ENCODE results near the gene NDC80.
"Not testable (repeated sequence)": the region's sequence is repeated elsewhere in the genome, so short reads cannot be mapped to it uniquely, and the experiment has no call there.

NDC80 gene

GRCh38 chr18:2627821-2628276 lies 56.5 kb downstream of the NDC80 start:
- no peak for DNase-seq (ENCODE audit: low read depth)

DNA sequence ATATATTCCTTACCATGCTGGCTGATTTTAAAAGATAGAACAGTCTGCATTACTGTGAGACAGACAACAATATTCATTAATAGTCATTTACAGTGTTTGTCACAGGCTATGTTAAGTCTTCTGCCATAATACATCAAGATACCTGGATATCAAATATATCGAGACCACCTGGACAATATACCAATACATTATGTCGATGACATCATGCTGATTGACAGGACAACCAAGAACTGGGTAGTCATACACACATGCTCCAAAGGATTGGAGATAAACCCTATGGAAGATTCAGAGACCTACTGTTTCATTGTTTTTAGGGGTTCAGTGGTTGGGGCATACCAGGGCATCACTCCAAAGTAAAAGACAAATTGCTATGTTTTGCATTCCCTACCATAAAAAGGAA lies 57.6 kb downstream of the NDC80 start:
- DNase-seq (ENCODE audit: low read depth), result no peak

DNA sequence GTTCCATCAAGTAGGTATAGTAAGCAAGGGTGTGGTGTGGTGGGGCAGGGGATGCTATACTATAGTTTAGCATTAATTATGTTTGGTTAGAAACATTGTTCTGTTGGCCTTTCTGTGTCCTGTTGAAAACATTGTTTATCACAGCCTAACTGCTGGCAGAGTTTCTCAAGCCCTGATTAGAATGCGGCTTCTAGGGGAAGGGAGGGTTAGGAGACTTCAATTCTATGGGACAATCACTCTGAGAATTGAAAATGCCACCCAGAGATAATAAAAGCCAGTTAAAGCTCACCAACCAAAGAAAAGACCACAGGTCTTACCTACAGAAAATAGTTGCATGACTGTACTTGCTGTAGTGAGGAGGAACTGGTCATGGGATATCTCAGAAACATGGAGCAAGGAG lies 64.2 kb downstream of the NDC80 start:
- no peak for DNase-seq (ENCODE audit: low read depth)

- no peak for DNase-seq (ENCODE audit: low read depth)
Observed at GRCh38 chr18:2636126-2636631, 64.8 kb downstream of the NDC80 start.

DNA sequence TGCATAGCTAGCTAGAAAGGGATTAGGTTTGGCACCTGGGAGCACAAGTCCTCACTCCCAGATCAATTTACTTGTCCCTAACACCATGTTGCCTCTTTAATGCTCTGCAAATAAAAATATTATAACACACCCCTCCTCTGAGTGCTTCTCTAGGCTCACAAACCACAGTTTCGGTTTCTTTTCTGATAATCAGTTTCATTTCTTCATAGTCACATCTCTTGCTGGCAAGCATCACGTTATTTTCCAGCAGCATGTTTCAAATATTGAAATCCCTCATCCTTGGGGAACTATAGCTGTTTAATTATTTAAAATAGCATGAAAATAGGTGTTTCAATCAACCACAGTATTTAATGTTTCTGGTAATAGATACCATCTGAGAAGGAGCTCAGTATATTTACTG lies 70.3 kb downstream of the NDC80 start:
- DNase-seq (ENCODE audit: low read depth), result no peak

DNA sequence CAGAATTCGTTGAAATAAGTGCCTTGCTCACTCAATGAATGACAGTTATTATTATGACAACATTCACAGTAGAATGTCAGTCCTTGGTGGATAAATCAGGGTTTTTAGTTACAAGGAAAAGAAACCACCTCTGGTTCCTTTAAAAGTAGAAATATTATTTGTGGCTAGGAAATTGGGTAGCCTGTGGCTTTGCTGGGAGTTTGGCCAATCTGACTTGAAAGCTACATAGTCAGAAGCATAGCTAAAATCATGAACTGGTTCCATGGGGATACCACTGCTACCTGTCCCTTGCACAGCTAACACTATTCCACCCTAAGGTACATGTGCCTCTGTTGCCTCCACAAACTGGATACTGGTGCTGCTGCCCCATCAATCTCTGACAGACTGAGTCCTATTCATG lies 71.4 kb downstream of the NDC80 start:
- no peak for DNase-seq (ENCODE audit: low read depth)

DNA sequence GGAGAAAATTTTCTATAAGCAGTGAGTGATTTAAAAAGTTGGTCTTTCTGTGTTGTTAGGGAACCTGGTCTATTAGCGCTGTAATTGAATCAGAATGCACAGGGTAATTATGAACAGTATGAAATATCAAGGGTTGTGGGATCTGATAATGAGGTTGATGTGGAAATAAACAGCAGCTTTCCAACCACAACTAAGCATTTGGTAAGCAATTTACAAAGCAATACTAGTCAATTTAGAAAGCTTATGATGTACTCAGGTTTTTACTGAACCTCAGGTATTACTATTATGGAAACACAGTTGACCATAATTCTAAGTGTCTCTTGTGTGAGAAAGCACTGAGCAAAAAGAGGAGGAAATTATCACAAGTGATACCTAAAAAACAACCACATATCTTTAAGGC lies 73.2 kb downstream of the NDC80 start:
- no peak for DNase-seq (ENCODE audit: low read depth)

DNA sequence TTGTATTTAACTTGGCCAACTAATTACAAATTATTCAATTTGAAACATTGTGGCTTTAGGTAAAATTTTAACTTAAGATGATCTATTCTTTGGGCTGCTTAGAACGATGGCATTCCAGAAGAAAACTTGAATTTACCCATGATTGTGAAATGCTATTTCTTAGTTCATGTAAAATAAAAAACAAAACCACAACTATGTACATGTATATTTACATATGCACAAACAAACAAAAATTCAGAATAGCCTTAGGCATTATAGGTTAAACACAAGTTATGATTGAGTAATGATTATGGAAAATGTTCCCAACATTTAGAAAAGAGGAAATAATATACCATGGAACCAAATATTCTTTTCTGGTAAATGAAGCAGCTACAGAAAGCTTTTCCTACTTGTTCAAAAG lies 80.6 kb downstream of the NDC80 start:
- DNase-seq (ENCODE audit: low read depth), result no peak

- DNase-seq (ENCODE audit: low read depth), result no peak
Observed at GRCh38 chr18:2653467-2653866, 82.1 kb downstream of the NDC80 start.

- DNase-seq (ENCODE audit: low read depth), result no peak
Observed at GRCh38 chr18:2654169-2654927, 83.0 kb downstream of the NDC80 start.

DNA sequence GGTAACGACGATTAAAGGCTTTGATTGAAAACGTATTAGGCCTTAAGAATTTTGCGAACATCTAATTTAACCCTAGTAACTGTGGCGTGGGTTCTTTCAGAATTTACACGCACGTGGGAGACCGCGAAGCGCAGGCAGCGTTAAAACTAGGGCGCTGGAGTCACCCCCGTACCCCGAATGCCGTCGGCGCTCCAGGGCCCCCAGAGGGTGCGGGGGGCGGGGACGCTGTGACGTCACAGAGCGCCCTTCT lies 83.5 kb downstream of the NDC80 start:
- DNase-seq (ENCODE audit: low read depth), result peak; percentile 65

GRCh38 chr18:2655178-2655953 lies 84.0 kb downstream of the NDC80 start, which contains the start of gene SMCHD1:
Gene SMCHD1 (plus strand): TSS chr18:2655726. CDS start chr18:2656076, 350 bp downstream.
- peak; percentile 94 for DNase-seq (ENCODE audit: low read depth)

- DNase-seq (ENCODE audit: low read depth), result no peak
Observed at GRCh38 chr18:2655954-2656236, 84.5 kb downstream of the NDC80 start.

- peak; percentile 43 for DNase-seq (ENCODE audit: low read depth)
Observed at GRCh38 chr18:2656237-2656980, 85.1 kb downstream of the NDC80 start.

GRCh38 chr18:2656981-2657512 lies 85.7 kb downstream of the NDC80 start:
- no peak for DNase-seq (ENCODE audit: low read depth)

DNA sequence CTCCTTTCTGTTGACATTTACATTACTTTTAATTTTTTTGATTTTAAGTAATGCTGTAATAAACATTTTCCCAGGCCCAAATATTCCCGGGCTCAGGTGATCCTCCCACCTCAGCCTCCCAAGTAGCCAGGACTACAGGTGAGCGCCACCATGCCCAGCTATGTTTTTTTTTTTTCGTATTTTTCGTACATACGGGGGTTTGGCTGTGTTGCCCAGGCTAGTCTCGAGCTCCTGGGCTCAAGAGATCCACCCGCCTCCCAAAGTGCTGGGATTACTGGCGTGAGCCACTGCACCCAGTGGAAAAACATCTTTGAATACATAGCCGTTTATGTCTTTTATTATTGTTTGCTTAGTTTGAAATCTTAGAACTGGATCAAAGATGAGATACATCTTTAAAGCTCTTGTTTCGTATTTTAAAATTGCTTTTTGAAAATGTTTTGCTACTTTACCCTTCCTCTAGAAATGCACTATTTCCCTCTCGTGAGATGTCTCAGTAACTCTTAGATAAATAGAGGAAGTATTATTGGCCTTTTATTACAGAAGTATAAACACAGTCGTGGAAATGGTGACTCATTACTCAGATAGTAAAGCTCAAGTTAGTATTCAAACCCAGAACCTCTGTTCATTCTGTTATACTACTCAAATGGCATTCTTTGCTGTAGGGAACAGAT lies 86.6 kb downstream of the NDC80 start:
- no peak for DNase-seq (ENCODE audit: low read depth)

GRCh38 chr18:2660849-2661248 lies 89.5 kb downstream of the NDC80 start:
- DNase-seq (ENCODE audit: low read depth), result not testable (repeated sequence)

- DNase-seq (ENCODE audit: low read depth), result not testable (repeated sequence)
Observed at GRCh38 chr18:2662288-2662687, 90.9 kb downstream of the NDC80 start.

GRCh38 chr18:2662990-2663389 lies 91.6 kb downstream of the NDC80 start:
- no peak for DNase-seq (ENCODE audit: low read depth)
